ENCODE data around the gene SHE. TPM values are rescaled to one million over a fixed set of nuclear protein-coding genes. Genes with fewer than 3 reads are reported as not detected.

SHE gene
- total RNA-seq, 1 donor from 2014 or later = 52.3 TPM

DNA sequence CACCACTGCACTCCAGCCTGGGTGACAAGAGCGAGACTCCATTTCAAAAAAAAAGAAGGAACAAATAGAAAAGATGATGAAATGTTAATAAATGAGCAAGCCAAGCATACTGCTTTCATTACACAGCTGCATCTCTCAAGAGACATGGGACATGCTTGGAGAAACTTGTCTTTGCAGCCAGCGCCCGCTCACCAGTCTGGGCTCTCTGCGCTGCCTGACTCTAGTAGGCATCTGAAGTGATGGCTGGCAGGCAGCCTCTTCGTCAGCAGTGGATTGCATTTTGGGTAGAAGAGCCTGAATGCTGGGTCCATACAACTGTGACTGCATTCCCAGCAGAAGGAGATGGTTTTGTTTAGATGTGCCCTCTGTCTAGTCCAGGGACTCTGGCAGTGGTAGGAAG lies 49.1 kb downstream of the SHE start:
- DNase-seq (ENCODE audit: extremely low read depth, low read depth, low spot score) = no peak

DNA sequence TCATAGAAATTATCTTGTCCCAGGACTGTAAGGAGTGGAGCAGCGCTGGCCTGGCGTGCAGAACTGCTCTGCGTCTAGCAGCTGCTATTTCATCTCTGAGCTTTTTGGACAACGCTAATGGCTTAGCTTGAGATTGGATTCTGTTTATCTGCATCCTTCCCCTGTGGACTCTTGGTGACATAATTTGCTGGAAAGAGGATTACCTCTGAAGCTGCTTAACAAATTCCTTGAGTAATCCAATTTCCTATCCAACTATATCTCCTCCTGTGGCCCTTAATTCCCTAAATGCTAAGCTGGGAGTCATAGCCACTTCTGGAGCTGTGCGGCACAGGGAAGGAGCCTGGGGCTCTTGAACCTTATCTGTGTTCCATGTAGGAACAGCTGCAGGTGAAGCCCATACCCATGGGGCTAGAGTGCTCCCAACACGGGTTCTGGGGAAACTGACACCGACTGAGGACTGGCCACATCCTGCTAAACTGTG lies 53.8 kb downstream of the SHE start:
- no peak for DNase-seq (ENCODE audit: extremely low read depth, low read depth, low spot score)

DNA sequence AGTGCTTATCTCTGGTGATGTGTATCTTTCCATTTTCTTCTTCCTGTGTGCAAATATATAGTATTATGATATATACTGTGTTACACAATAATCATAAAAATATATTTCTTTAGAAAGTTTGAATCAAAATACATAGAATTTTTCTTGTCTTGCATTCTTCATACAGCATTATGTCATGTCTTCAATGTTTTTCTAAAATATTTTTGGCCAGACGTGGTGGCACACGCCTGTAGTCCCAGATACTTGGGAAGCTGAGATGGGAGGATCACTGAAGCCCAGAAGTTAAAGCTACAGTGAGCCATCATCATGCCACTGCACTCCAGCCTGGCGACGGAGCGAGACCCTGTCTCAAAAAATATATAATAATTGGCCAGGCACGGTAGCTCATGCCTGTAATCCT lies 55.4 kb downstream of the SHE start:
- DNase-seq (ENCODE audit: extremely low read depth, low read depth, low spot score) = no peak

DNA sequence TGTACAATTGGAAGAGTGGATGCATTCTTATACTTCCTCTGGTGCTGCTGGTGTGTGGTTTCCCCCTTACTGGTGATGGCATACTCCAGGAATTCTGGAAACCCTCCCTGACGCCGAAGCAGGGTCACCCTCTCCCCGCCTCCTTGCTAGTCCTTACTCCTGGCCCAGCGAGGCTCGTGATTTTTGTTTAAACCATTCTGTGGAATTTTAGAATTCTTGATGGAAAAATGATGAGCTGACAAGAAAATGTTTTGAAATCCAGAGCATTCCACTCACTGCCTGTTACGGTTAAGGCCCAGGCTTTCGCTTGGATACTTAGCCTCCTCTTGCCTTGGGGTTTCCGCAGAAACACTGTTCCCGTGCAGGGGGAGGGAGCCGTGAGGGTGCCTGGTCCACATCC lies 55.9 kb downstream of the SHE start:
- no peak for DNase-seq (ENCODE audit: extremely low read depth, low read depth, low spot score)

DNA sequence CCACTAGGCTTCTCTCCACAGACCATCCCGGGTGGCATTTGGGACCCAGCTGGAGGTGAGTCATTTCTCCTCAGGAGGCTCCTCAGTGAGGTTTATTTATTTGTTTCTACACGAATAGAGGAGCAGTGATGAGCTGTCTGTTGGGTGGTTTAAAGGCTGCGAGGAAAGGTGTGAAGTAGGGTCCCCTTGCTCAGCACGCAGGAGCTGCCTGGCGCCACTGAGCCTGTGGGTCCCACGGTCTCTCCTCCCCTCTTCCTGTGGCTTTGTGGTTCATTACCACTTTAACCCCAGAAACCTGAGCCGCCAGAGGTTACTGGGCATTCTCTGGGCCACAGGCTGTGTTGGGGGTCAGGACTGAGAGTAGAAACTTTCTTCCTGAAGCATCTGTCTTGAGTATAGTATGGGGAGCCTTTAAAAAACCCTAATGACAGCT lies 57.2 kb downstream of the SHE start:
- no peak for DNase-seq (ENCODE audit: extremely low read depth, low read depth, low spot score)

DNA sequence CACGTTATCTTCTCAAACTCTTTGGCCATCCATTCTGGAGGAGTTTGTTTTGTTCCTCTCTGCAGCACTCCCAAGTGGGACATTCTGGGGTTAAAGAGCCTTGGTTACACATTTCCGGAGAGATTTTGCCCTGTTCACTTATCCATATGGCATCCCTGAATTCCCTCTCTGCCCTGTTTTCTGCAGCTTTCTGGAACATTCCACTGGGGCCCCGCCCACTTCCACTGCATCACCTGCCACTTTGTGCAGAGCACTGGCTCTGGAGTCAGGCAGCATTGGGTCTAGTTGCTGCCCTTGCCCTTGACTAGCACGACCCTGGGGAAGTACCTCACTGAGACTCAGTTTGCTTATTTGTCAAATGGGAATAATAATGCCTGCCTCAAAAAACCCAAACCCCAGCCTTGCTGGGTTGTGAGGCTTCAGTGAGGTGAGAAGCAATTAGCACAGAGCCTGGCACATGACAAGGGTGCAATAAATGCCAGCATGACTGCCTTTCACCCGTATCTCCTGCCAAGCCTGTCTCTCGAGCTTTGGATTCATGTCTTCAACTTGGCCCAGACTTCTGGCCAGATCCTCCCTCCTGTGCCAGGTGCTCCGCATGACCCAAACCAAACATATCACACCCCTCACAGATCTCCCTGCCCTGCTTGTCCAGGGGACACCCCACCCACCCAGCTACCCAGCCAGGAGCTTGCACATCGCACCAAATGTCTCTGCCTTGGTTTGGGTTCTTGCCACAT lies 58.8 kb downstream of the SHE start:
- DNase-seq (ENCODE audit: extremely low read depth, low read depth, low spot score) = no peak

DNA sequence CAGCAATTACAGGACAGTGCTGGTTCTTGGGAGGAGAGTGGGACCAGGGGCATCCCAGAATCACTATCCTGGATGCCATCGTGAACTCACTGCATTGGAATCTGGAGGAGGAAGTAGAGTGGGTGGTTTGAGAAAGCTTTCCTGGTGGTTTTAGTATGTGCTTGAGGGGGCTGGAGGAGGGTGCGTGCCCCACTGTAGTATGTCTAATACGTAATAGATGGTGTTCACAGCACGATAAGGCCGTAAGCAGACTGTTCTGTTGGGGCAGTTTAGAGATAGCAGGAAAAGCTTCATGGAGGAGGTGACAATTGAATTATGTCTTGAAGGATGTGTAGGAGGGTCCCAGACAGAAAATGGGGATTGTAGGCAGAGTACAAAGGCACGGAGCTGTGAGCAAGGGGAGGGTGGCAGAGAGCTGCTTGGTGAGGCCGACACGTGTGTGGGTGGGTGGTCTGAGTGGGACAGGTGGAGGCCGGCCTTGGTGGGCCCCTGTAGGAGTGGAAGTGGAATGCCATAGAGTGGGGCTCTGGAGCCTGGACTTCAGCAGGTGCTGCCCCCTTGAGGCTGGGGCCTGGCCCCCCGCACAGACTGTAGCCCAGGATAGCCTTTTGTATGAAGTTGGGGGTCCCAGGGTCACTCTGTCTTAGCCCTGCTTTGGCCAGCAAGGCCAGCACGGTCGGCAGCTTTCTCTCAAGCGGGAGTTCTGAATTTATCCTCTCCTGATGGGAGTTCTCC lies 60.0 kb downstream of the SHE start:
- DNase-seq (ENCODE audit: extremely low read depth, low read depth, low spot score) = no peak

DNA sequence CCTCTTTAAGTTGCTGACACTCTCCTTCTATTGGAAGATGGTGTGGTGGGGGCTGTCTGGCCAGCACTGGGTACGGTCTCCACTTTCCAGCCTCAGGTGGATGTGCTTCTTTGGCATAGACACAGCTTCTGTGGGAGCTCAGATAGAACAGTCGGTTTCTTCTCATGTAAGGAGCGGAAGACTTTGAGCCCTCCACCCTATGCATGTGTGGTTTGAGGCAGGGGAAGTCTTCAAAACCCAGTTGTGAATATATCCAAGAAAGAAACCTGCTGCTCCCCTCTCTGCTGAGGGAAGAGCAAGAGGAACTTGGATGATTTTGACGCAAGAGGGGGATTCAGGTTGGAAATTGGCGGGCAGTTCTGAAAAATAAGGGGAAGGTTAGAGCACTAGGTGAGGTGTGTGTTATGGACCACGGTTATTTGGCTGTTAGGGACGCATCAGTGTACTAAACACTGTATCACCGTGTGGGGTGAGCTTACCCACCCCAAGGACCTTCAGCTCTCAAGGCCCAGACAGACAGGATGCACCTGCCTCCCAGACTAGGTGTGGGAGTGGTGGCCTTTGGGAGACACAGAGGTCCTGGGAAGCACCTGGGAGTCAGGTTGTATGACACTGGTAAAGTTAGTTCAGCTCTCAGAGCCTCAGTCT lies 60.8 kb downstream of the SHE start:
- no peak for DNase-seq (ENCODE audit: extremely low read depth, low read depth, low spot score)

DNA sequence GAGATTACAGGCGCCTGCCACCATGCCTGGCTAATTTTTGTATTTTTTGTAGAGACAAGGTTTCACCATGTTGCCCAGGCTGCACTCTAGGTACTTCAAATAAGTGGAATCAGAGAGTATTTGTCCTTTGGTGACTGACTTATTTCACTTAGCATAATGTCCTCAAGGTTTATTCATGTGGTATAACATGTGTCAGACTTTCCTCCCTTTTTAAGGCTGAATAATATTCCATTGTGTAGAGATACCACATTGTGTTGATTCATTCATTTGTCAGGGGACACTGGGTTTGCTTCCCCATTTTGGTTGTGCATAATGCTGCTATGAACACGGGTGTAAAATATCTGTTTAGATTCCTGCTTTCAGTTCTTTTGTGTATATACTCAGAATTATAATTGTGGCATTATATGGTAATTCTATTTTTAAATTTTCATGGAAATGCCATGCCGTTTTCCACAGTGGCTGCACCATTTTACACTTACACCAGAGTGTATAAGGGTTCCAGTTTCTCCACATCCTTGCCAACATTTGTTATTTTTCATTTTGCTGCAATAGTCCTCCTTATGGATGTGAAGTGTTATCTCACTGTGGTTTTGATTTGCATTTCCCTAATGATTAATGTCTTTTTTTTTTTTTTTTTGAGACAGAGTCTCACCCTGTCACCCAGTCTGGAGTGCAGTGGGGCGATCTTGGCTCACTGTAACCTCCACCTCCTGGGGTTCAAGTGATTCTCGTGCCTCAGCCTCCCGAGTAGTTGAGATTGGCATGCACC lies 62.0 kb downstream of the SHE start:
- DNase-seq (ENCODE audit: extremely low read depth, low read depth, low spot score) = no peak

DNA sequence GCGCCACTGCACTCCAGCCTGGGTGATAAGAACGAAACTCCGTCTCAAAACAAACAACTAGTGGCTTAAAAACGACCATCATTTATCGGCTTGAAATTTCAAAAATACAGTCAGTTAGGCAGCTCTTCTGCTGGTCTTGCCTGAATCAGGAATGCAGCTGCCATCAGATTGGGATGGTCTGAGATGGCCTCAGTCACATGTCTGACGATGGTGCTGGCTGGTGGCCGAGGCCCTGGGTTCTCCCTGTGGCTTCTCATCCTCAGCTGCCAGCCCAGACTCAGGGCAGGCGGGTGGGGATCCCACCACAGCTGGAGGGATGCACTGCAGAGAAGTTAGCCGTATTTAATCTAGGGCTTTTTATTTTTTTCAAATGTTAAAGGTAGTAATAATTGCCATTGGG lies 65.8 kb downstream of the SHE start:
- no peak for DNase-seq (ENCODE audit: extremely low read depth, low read depth, low spot score)

DNA sequence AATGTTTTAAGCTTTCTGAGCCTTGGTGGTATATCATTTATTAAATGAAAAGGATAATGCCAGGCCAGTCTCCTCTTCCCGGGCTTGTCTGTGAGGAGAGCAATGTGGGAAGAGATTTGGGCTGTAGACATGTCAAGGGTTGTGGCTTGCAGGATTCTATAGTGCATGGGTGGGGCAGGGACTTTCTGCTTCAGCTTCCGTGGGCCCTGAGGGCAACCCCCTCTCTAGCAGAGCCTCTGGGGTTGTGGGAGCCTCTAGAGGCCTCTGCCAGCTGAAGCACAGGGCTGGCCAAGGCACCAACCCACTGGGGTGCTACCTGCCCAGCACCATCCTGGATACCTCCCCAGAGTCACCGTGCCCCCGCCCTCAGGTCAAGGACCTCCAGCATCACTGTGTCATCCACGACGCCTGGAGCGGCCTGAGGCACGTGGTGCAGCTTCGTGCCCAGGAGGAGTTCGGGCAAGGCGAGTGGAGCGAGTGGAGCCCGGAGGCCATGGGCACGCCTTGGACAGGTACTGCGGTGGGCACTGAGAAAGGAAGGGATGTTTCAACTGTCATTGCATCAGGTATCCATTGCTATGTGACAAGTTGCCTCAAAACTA lies 66.5 kb downstream of the SHE start:
- no peak for DNase-seq (ENCODE audit: extremely low read depth, low read depth, low spot score)

DNA sequence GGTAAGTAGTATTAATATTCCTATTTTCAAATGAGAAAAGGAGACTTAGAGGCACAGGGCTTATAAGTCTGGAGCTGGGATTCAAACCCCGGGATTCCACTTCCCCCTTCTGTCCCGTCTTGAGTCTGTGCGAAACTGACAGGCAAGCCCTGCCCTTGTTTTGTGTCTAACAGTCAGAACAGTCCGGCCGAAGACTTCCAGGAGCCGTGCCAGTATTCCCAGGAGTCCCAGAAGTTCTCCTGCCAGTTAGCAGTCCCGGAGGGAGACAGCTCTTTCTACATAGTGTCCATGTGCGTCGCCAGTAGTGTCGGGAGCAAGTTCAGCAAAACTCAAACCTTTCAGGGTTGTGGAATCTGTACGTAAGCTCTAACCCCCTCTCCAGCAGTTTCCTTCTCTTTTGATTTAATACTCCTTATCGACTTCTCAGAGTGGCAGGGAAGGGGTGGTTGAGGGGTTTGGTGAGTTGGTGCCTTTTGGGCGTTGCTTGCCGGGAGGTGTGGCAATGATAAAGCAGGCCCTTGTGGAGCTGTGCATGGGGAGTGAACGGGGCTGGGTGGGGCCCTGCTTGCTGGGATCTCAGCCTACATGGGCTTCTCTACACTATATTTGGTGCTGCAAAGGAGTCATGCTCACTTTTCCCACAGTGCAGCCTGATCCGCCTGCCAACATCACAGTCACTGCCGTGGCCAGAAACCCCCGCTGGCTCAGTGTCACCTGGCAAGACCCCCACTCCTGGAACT lies 67.7 kb downstream of the SHE start:
- DNase-seq (ENCODE audit: extremely low read depth, low read depth, low spot score) = no peak

DNA sequence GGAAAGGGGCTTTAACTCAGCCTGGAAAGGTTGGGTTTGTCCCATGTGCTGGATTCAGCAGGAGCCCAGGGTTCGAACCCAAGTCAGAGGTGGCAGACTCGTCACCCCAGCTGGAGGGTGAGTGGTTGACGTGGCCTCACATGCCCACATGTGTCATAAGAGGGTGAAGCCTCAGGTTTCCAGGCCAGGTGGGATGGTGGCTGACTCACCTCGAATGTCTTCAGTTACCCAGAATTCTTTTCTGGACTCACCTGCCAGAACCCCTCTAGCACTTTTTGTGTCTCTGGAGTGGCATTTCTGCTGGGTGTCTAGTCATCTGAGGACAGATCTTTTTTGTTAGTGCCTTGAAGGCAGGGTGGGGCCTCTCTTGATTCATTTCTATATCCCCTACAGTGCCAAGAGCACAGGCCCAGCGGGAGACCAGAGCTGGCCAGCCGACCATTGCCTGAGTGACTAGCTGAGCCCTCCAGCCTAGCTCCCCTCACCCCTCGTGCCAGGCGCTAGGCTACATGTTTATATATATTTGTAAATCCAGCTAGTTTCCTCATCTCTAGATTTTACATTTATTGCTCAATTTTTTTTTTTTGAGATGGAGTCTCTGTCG lies 68.9 kb downstream of the SHE start:
- DNase-seq (ENCODE audit: extremely low read depth, low read depth, low spot score) = no peak

DNA sequence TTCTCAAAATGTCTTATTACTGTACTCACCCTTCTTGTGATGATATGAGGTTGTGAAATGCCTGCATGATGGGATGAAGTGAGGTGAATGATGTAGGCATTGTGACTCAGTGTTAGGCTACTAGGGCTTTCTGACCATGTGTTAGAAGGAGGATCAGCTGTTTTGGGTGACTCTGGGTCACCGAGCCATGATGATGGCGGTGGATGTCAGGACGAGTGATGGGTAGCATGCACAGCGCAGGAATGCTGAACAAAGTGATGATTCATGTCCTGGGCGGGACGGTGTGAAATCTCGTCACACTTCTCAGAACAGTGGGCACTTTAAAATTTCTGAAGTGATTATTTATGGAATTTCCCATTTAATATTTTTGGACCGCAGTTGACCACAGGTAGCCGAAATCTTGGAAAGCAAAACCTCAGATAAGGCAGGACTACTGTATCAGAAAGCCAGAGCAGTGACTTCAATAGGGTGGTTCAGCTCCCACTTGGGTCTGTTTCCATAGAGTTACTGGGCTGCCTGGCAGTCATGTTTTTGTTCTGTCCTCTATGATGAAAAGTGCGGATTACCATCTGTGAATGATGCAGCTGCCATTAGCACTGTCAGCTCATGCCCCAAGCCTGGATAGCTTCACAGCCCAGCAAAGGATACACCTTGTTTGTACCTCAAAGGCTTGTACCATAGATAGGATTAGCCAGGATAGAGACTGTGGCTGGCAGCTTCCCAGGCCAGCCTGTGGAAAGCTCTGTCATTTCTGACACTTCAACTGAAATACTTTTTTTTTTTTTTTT lies 70.4 kb downstream of the SHE start:
- DNase-seq (ENCODE audit: extremely low read depth, low read depth, low spot score) = no peak

DNA sequence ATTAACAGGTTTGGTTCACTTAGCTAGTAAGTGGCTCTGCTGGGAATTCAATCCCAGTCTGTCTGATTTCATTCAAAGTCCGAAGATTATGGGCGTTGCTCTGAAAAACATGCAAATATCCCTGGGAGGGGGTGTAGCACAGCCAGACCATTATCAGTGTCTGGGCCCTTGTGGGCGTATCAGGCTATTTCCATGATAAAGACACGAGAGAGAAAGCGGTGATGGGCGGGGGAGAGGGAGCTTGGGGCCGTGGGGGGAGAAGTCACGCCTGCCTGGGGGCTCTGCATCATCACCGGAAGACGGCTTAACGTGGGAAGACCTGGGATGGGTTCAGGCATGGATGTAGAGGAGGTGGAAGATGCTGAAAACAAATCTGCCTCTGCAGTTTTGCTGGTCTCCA lies 71.3 kb downstream of the SHE start:
- no peak for DNase-seq (ENCODE audit: extremely low read depth, low read depth, low spot score)

DNA sequence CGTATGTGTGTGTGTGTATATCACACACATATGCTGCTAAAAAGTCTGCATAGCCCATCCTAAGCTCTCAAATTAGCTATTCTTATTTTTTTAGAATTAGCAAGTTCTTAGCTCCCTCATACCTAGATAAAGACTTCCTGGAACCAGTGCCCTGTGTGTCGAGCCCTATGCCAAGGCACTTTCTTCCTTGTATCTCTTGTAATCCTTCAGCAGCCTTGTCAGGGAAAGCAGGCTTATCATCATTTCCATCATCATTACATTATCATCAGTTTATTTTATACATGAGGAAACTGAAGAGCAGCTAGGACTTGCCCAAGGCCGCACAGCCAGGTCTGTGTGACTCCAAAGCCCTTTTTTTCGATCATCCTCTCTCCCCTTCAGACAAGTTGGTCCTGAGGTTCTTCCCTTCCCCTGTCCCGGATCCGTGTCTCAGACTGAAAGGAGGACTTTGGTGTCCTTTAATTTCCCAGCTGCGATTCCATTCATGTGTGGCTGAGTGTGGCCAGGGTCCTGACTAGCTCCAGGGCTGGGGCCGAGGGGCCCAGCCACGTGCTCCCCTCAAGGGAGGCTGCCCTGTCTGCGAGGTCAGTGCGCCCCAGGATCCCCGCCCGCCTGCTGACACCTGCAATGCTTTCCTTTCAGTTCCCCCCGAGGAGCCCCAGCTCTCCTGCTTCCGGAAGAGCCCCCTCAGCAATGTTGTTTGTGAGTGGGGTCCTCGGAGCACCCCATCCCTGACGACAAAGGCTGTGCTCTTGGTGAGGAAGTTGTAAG lies 72.2 kb downstream of the SHE start:
- DNase-seq (ENCODE audit: extremely low read depth, low read depth, low spot score) = no peak
